Spleen (tissue), 7 donors: ENCODE results near the gene ABCD3.

Experiments used
- POLR2A ChIP-seq, 3 donors: fragments of 450-650 bp; IDR thresholded peaks; one replicate each; pipeline ENCODE4 v1.5.1; 2017; ENCODE audit warnings: antibody characterized with exemption in 3 of 3, mild to moderate bottlenecking in 1 of 3
- TF ChIP-seq, protein P1 (sequence below), 11 experiments: fragments of 200-600 bp in 7 of 11; fragments of 450-650 bp in 4 of 11; sonication (generic) in 4 of 11; IDR thresholded peaks in 8 of 11; conservative IDR thresholded peaks in 3 of 11; 1 replicate in 7 of 11; 2 replicates in 4 of 11; pipeline versions ENCODE4 v1.4.0 to v1.8.0; 2016 to 2021; ENCODE audit warnings: antibody characterized with exemption in 11 of 11, inconsistent platforms in 4 of 11, mild to moderate bottlenecking in 1 of 11
- donor health status: DM: no; HTN: no; CAD: no; lungs with moderate emphysema.
- donor health status: DM: no; HTN: no; CAD: no.
- donor health status: DM: no; HTN: no; CAD: no.

DNA sequence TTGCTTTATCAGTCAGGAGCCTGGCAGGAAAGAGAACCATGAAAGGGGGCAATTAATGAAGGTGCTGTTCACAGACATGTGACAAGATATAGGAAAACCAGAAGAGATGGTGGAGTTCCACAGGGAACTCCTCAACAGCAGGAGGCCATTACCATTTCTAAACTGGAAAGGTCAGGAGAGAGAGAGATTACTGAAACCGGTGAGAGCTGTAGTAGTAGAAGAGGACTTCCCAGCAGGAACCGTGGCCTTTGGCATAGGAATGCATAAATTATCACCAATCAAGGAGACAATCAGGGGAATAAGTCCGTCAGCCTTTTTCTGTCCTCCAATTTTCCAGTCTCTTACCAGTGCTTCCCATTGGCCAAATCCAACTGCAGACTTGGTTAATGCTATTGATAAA, 23.0 kb upstream of the ABCD3 start:
- TF ChIP-seq, protein P1, sequence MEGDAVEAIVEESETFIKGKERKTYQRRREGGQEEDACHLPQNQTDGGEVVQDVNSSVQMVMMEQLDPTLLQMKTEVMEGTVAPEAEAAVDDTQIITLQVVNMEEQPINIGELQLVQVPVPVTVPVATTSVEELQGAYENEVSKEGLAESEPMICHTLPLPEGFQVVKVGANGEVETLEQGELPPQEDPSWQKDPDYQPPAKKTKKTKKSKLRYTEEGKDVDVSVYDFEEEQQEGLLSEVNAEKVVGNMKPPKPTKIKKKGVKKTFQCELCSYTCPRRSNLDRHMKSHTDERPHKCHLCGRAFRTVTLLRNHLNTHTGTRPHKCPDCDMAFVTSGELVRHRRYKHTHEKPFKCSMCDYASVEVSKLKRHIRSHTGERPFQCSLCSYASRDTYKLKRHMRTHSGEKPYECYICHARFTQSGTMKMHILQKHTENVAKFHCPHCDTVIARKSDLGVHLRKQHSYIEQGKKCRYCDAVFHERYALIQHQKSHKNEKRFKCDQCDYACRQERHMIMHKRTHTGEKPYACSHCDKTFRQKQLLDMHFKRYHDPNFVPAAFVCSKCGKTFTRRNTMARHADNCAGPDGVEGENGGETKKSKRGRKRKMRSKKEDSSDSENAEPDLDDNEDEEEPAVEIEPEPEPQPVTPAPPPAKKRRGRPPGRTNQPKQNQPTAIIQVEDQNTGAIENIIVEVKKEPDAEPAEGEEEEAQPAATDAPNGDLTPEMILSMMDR (IDR thresholded peaks at IDR 0.05 in 8 of 11, conservative IDR thresholded peaks at IDR 0.05 in 3 of 11), result no peak
- no peak for TF ChIP-seq POLR2A (IDR thresholded peaks at IDR 0.05)
